COLO668 (cell line): Measurements from ENCODE around the gene LARP4B.

ENCODE experiments used
- DNase-seq: peaks from one replicate; lab custom pipeline; 2025; ENCODE audit not compliant: unreplicated experiment; lab: John Stamatoyannopoulos, UW

The LARP4B gene

GRCh38 chr10:870564-871166 lies 60.8 kb downstream of the LARP4B start:
- DNase-seq, result no peak

- no peak for DNase-seq
Measured at GRCh38 chr10:869171-869570, 62.3 kb downstream of the LARP4B start.

- no peak for DNase-seq
Measured at GRCh38 chr10:867807-868206, 63.7 kb downstream of the LARP4B start.

- DNase-seq, result no peak
Measured at GRCh38 chr10:866577-866941, 64.9 kb downstream of the LARP4B start.

- no peak for DNase-seq
Measured at GRCh38 chr10:865924-866576, 65.5 kb downstream of the LARP4B start.

GRCh38 chr10:865257-865656 lies 66.2 kb downstream of the LARP4B start:
- DNase-seq, result no peak

GRCh38 chr10:860519-860918 lies 71.0 kb downstream of the LARP4B start:
- no peak for DNase-seq

- DNase-seq, result no peak
Measured at GRCh38 chr10:856416-857157, 74.9 kb downstream of the LARP4B start.

- no peak for DNase-seq
Measured at GRCh38 chr10:855671-856070, 75.8 kb downstream of the LARP4B start.

- DNase-seq, result no peak
Measured at GRCh38 chr10:855079-855478, 76.4 kb downstream of the LARP4B start.

GRCh38 chr10:853017-853416 lies 78.5 kb downstream of the LARP4B start:
- DNase-seq, result no peak

GRCh38 chr10:852386-852785 lies 79.1 kb downstream of the LARP4B start:
- DNase-seq, result no peak

- no peak for DNase-seq
Measured at GRCh38 chr10:851901-852300, 79.6 kb downstream of the LARP4B start.

- DNase-seq, result no peak
Measured at GRCh38 chr10:850093-850492, 81.4 kb downstream of the LARP4B start.

- no peak for DNase-seq
Measured at GRCh38 chr10:847868-848267, 83.6 kb downstream of the LARP4B start.

- DNase-seq, result no peak
Measured at GRCh38 chr10:846126-846685, 85.3 kb downstream of the LARP4B start.

GRCh38 chr10:845526-845925 lies 86.0 kb downstream of the LARP4B start:
- no peak for DNase-seq

GRCh38 chr10:844552-844951 lies 87.0 kb downstream of the LARP4B start:
- DNase-seq, result no peak

GRCh38 chr10:843703-844102 lies 87.8 kb downstream of the LARP4B start:
- DNase-seq, result no peak

- no peak for DNase-seq
Measured at GRCh38 chr10:842795-843194, 88.7 kb downstream of the LARP4B start.

- no peak for DNase-seq
Measured at GRCh38 chr10:841535-841934, 90.0 kb downstream of the LARP4B start.

- DNase-seq, result no peak
Measured at GRCh38 chr10:839550-840205, 91.8 kb downstream of the LARP4B start.
